SK-N-MC (cell line): ENCODE results near the gene TMEM117.
A peak's percentile ranks its signal among the peaks of the same experiment; 100 is the strongest.

Experiments
- DNase-seq: peaks from one replicate; pipeline ENCODE4 v3.0.0-alpha.2; 2011; ENCODE audit warnings: low read depth, low spot score
- H3K27ac ChIP-seq: fragments of 200-600 bp; sonication (generic); 2 replicates; pipeline ENCODE4 v1.5.1; 2016; ENCODE audit warnings: mixed run types
- H3K36me3 ChIP-seq: fragments of 200-600 bp; sonication (generic); 2 replicates; pipeline ENCODE4 v1.6.1; 2017; ENCODE audit warnings: antibody characterized with exemption, low read length, mixed read lengths; ENCODE audit not compliant: insufficient read depth
- H3K4me3 ChIP-seq: fragments of 200-600 bp; sonication (generic); 2 replicates; pipeline ENCODE4 v1.5.1; 2016
- H3K9ac ChIP-seq: fragments of 200-600 bp; sonication (generic); 2 replicates; pipeline ENCODE4 v1.8.0; 2017; ENCODE audit warnings: mixed run types, mixed read lengths; ENCODE audit not compliant: insufficient read length
- H3K9me3 ChIP-seq: fragments of 200-600 bp; sonication (generic); 2 replicates; pipeline ENCODE4 v1.6.1; 2017; ENCODE audit warnings: low read depth, mild to moderate bottlenecking, antibody characterized with exemption, low read length, moderate library complexity, mixed read lengths
- EZH2 ChIP-seq: fragments of 200-600 bp; sonication (generic); IDR thresholded peaks from one replicate; pipeline ENCODE4 v1.6.1; 2017; ENCODE audit warnings: antibody characterized with exemption
- FOXP2 ChIP-seq: optimal IDR thresholded peaks from 2 replicates; pipeline ENCODE3; 2011; ENCODE audit warnings: mild to moderate bottlenecking, moderate library complexity; ENCODE audit not compliant: insufficient read depth; ENCODE audit errors: extremely low read length, control extremely low read depth
- POLR2AphosphoS5 ChIP-seq: IDR thresholded peaks from 2 replicates; pipeline ENCODE4 v1.6.1; 2012; ENCODE audit warnings: mild to moderate bottlenecking, low read depth, low read length, borderline replicate concordance

Gene TMEM117

DNA sequence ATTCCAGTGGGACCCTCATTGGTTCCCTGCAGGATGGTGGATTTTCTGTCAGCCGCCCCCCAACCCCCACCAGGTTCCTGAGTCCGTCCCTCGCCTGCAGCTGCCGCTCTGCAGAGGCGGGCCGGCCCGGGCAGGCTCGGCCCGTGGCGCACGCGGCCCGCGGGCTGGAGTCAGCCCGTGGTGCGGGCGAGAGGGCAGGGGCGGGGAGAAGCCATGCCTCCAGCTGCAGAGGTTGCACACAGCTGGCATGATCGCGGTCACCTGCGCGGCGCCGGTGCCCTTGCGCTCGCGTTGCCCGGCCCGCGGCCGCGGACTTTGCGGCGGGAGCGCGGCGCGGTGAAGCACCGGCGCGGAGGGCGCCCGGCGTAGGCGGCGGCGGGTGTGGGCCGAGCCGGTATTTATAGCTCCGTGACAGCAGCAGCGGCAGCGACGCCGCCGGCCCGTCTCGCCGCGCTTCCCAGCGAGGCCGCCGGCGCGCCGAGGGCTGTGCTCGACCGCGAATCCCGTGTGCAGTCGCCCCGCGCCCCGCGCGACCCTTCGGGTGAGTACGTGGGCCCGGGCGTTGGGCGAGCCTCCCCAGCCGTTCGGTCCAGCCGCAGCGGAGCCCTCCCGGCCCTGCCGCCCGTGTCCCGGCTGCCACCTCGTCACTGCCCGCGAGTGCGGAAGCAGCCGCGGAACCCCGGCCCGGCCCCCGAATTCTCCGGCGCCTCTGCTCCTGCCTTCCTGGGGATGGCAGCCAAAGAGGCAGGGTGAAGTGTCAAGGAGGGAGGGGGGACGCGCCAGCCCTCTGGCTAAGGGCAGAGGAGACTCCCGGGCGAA is at the start of gene TMEM117:
TSS of gene TMEM117 (plus strand) at position 426 of the 819 bp plus-strand sequence.
- Histone ChIP-seq H3K4me3 (peak within 1 kb of the TSS; percentile 90), H3K9me3 (no peaks in the 10 kb centered on the region), H3K27ac (peak within 1 kb of the TSS; percentile 52), H3K36me3 (no peaks in the 10 kb centered on the region), H3K9ac (peak within 1 kb of the TSS; percentile 88)
- TF ChIP-seq POLR2AphosphoS5: no peak; the same call in 1 of the 2 replicates
- no peak for TF ChIP-seq EZH2
- TF ChIP-seq FOXP2: no peak
- DNase-seq: no peak

DNA sequence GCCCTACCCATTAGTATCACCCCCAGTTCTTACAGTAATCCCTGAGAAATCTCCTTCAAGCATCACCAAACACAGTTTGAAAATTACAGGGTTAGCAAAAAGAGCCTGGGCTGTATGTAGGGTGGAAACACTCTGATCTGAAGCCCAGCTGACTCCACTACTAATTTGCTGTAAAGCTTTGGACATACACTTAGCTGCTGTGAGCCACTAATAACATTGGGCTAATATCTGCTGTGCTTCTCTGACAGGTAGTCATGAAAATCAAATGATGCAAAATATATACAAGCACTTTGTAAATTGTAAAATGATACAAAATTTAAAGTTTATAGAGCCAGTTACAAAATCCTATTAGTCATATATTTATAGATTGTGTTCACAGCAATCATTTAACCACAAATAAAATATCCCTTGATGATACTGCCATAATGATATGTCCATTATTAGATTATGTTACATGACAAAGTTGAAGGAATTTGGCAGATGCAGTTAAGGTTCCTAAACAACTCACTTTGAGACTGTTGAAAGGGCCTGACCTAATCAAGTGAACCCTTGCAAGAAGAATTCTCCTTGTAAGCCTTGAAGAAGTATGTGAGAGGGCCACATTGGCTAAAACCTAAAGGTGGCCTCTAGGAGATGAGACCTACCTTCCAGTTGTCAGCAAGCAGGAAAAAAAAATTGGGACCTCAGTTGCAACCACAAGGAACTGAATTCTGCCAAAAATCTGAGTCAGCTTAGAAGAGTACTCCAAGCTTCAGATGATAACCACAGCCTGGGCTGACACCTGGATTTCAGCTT is 48.8 kb upstream of the TMEM117 start:
- TF ChIP-seq FOXP2 (no peak), EZH2 (no peak), POLR2AphosphoS5 (no peak)
- no peak overlapping the region for H3K4me3 ChIP-seq
- no peak overlapping the region for H3K9ac ChIP-seq
- no peaks in the 10 kb centered on the region for H3K9me3 ChIP-seq
- DNase-seq: no peak
- H3K27ac ChIP-seq: no peak overlapping the region
- no peaks in the 10 kb centered on the region; the same call in 1 of the 2 replicates for H3K36me3 ChIP-seq

DNA sequence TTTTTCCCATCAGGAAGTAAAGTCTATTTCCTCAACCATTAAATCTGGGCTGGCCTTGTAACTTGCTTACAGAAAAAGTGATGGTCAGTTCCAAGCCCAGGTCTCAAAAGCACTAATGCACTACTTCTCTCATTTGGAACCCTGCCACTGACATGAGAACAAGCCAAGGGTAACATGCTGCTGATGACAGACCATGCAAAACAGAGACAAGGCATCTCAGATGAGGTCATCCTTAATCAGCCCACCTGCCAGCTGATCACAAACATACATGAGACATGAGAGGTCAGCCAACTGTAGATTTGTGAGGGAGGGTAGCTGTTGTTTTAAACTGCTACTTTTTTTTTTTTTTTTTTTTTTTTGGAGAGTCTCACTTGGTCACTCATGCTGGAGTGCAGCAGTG is 45.9 kb upstream of the TMEM117 start:
- no peak for DNase-seq
- TF ChIP-seq FOXP2: no peak
- no peaks in the 10 kb centered on the region for H3K9me3 ChIP-seq
- no peak overlapping the region for H3K9ac ChIP-seq
- H3K4me3 ChIP-seq: no peak overlapping the region
- H3K27ac ChIP-seq: no peak overlapping the region
- H3K36me3 ChIP-seq: peaks cover under 1% of the 10 kb centered on the region; the same call in 1 of the 2 replicates

DNA sequence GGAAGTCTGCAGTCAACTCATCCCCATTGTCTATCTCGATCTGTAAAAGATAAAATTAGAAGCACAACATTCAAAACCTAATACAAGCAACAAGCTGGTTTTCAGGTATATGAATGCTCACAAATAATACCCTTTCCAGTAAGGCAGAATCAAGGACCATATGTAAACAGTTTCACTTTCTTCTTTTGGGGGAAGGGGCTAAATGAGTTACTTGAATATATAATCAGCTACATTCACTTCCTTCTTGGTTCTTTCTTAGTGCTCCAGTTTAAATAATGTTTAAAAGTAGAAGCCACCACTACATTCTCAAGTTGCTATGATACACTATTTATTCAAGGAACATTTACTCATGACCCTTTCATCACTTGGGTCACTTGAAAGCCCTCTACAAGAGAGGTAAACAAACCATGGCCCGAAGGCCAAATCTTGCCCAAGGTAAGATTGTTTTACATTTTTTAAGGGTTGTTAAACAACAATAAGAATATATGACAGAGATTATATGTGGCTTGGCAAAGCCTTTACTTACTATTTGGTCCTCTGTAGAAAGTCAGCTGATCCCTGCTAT is 40.1 kb upstream of the TMEM117 start:
- no peak for TF ChIP-seq POLR2AphosphoS5
- TF ChIP-seq EZH2: no peak
- no peak for TF ChIP-seq FOXP2
- no peak overlapping the region for H3K9ac ChIP-seq
- no peak for DNase-seq
- H3K36me3 ChIP-seq: peaks cover 56% of the 10 kb centered on the region
- no peaks in the 10 kb centered on the region for H3K9me3 ChIP-seq
- H3K27ac ChIP-seq: no peak overlapping the region
- H3K4me3 ChIP-seq: no peak overlapping the region

DNA sequence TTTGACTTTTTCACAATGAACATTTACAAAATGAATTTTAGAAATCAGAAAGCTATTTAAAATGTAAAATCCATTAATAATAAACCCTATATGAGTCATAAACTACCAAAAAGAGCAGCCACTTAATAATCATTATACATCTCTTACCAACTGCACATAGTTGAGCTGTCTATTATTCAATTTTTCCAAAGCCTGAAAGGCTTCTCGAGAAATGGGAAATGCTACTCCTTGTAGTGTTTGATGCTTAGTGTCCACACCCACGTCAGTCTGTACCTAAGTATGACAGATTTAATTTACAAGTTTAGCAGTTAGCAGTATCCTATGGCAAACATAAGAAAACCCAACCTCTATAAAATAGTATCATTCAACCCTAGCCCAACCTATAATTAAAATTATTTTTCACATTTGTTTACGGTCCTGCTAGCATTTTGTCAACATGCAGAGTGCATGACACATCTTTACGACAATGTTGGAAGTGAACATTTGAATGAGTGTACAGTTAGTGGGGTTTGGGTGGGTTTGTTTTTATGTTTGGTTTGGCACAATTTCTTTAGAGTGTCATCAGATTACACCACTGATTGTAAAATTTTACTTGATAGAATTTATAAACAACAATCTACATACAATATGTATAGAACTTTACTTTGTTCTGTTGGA is 38.2 kb upstream of the TMEM117 start:
- H3K27ac ChIP-seq: no peak overlapping the region
- peaks cover 72% of the 10 kb centered on the region for H3K36me3 ChIP-seq
- H3K4me3 ChIP-seq: no peak overlapping the region
- no peak for TF ChIP-seq POLR2AphosphoS5
- no peak for TF ChIP-seq EZH2
- no peak for TF ChIP-seq FOXP2
- no peaks in the 10 kb centered on the region for H3K9me3 ChIP-seq
- DNase-seq: no peak
- H3K9ac ChIP-seq: no peak overlapping the region

DNA sequence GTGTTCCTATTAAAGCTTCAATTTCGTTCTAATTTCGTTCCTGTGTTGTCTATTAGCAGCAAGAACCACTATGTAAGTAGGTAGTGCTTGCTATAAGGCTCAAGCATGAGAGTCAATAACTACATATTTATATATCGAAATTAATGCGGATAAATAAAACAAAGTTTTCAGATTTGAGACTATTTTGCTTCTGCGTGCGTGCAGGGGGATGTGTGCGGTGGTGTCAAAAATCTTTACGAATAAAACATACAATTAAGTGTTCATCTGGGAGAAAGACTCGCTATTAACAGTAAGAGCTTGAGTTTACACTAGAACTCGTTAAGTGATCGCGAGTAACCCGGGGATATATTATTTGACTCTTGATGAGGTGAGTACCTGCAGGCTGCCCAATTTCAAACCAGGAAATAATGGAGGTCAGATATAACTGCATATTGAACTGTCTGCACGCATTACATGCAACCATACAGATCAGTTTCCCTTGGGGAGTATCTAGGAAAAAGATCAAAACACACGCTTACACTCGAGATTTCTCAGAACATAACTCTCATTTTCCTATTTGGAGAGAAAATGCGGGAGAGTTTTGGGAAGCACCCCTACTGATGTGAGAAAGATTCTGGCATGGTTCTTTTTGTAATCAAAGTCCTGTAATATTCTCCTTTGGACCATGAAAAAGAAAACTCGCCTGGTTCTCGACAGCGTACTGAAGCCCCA is 30.6 kb upstream of the TMEM117 start:
- Histone ChIP-seq H3K36me3 (peaks cover 36% of the 10 kb centered on the region), H3K9me3 (no peaks in the 10 kb centered on the region), H3K27ac (0 out of 2 replicates have a peak overlapping the region, but pooled peaks have one; percentile 89), H3K4me3 (peak overlapping the region; percentile 87), H3K9ac (peak overlapping the region; percentile 92)
- DNase-seq: no peak
- TF ChIP-seq FOXP2 (no peak), EZH2 (no peak), POLR2AphosphoS5 (no peak)

DNA sequence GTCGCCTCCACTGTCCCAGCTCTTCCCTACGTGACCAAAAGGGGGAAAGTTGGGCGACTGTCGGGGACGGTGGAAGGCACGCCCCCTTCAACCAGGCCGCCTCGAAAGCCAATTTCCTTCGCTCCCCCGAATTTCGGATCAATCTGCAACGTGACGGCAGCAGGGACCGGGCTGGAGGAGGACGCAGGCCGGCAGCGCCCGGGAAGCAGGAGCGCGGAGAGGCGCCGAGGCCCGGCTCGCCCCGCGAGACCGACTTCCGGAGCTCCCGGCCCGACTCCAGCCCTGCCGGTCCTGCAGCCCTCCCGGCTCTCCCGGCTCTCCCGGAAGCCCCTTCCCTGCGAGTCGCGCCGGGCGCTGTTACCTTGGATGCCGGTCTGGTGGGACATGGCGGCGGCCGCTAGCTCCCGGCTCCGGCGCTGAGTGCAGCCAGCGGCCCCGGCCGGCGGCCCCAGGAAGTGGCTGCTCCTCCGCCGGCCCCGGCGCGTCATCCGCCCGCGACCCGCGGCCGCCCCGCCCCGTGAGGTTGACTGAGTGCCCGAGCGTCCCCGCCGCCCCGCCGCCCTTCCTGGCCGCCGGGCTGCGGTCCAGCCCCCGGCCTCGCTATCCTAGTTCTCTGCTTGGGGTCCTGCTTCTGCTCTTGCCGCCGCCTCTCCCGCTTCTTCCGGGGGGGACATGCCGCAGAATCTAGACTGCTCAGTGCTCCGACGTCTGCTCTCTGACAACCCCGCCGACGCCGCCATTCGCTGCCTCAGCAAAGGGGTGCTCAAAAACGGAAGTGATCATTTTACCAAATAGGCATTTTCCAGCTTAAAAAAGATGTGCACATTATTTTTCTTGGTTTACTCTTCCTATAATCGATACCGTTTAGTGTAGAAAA is 29.8 kb upstream of the TMEM117 start, which contains the start of gene TWF1:
TSS of gene TWF1 (minus strand) at position 458 of the 877 bp plus-strand sequence. CDS start at position 386, 72 bp downstream.
- H3K9me3 ChIP-seq: no peaks in the 10 kb centered on the region
- H3K9ac ChIP-seq: peak within 1 kb of the TSS; percentile 92
- H3K36me3 ChIP-seq: peaks cover 28% of the 10 kb centered on the region
- peak within 1 kb of the TSS; percentile 87 for H3K4me3 ChIP-seq
- DNase-seq: no peak
- TF ChIP-seq FOXP2 (peak; percentile 7), EZH2 (no peak), POLR2AphosphoS5 (peak; percentile 85)
- H3K27ac ChIP-seq: peak within 1 kb of the TSS; percentile 89
